Stimulated activated CD4-positive, alpha-beta T cell treated with anti-CD3 and anti-CD28 coated beads, Interleukin-4, amount 100 ng/mL, for 24 hours (primary cell): Measurements from ENCODE around the gene ENTPD7.

ENCODE experiments used
- DNase-seq: peaks from one replicate; pipeline ENCODE4 v3.0.0-alpha.2; 2020

The ENTPD7 gene

DNA sequence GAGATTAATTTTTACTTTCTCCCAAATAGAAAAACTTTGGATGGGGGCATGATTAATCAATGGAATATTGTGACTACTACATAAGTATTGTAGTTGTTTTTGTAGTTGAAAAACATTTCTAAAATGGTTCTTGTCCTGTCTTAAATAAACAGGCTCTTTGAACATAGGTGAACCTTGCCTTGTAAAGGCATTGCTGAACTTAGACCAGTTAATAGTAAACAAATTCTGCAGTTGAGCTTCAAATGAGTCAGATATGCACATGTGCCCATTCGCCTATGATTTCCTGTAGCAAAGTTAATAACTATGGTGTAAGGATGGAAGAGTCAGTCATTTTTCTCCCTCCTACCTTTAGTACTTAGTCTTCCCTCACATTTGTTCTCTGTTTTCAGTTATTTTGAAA, 95.4 kb downstream of the ENTPD7 start:
- DNase-seq: no peak
